Measurements from ENCODE around the gene ZYG11A.

- TF ChIP-seq POLR2A (IDR thresholded peaks at IDR 0.05), result no peak
- TF ChIP-seq, protein P1, sequence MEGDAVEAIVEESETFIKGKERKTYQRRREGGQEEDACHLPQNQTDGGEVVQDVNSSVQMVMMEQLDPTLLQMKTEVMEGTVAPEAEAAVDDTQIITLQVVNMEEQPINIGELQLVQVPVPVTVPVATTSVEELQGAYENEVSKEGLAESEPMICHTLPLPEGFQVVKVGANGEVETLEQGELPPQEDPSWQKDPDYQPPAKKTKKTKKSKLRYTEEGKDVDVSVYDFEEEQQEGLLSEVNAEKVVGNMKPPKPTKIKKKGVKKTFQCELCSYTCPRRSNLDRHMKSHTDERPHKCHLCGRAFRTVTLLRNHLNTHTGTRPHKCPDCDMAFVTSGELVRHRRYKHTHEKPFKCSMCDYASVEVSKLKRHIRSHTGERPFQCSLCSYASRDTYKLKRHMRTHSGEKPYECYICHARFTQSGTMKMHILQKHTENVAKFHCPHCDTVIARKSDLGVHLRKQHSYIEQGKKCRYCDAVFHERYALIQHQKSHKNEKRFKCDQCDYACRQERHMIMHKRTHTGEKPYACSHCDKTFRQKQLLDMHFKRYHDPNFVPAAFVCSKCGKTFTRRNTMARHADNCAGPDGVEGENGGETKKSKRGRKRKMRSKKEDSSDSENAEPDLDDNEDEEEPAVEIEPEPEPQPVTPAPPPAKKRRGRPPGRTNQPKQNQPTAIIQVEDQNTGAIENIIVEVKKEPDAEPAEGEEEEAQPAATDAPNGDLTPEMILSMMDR (IDR thresholded peaks at IDR 0.05), result no peak
Observed at GRCh38 chr1:52907068-52907811, 64.7 kb downstream of the ZYG11A start.

All from heart left ventricle (tissue), 13 donors.